ENCODE data around the gene RHOC. TPM values are rescaled to one million over a fixed set of nuclear protein-coding genes. Genes with fewer than 3 reads are reported as not detected.

RHOC gene
- polyA plus RNA-seq, 1 of the 3 experiments (the other 2 are of a cell fraction), result 1,028 TPM

GRCh38 chr1:112720800-112721199 is 13.9 kb upstream of the RHOC start:
- Histone ChIP-seq H3K4me1 (ENCODE audit: control insufficient read depth in 1 of 2, insufficient read depth in 2 of 2, low read depth in 1 of 2, low read length in 1 of 2) (peaks cover 0 to 11% of the 10 kb centered on the region in 2 experiments; a peak in 1 of 4 replicates), H3K36me3 (replicated peaks in 1 of 2; ENCODE audit: control insufficient read depth in 1 of 2, insufficient read depth in 2 of 2, low read length in 1 of 2) (no peaks in the 10 kb centered on the region), H3K4me3 (ENCODE audit: low read depth in 2 of 2, low read length in 1 of 2) (no peak overlapping the region), H3K27ac (ENCODE audit: low read depth in 2 of 2, low read length in 1 of 2) (no peak overlapping the region), H3F3A (replicated peaks; ENCODE audit: insufficient read depth) (peaks cover 8% of the 10 kb centered on the region), H3K9me2 (no peaks in the 10 kb centered on the region), H3K27me3 (ENCODE audit: insufficient read depth) (no peaks in the 10 kb centered on the region), H3K9ac (no peak overlapping the region), H4K20me1 (ENCODE audit: insufficient read depth) (no peaks in the 10 kb centered on the region), H3K4me2 (no peak overlapping the region), H2AFZ (ENCODE audit: low read depth) (no peak overlapping the region), H3K79me2 (ENCODE audit: insufficient read depth) (no peaks in the 10 kb centered on the region), H3K9me3 (no peaks in the 10 kb centered on the region)
- no peak for DNase-seq
- ChIA-PET CTCF (interaction anchor here (0.9 to 11.8 kb wide), 11 partner anchors 8 to 698 kb away, joined by 3 to 754 read pairs (median 5); partner anchors contain the start of gene LRIG2), POLR2A (interaction anchor here (0.6 kb wide), 1 partner anchor 67 kb away, joined by 3 read pairs; no protein-coding TSS in a partner anchor)
- no peak for TF ChIP-seq RAD21 (IDR thresholded peaks at IDR 0.05; ENCODE audit: low read length)
- no peak for TF ChIP-seq TAF1 (IDR thresholded peaks at IDR 0.05; ENCODE audit: borderline replicate concordance, low read depth, low read length)
- no peak for TF ChIP-seq POLR2AphosphoS5 (IDR thresholded peaks at IDR 0.05; ENCODE audit: low read depth, low read length)
- no peak for TF ChIP-seq NFIC (IDR thresholded peaks at IDR 0.05; ENCODE audit: borderline replicate concordance)
- no peak for TF ChIP-seq TEAD4 (IDR thresholded peaks at IDR 0.05; ENCODE audit: borderline replicate concordance, insufficient read depth)
- TF ChIP-seq USF1 (IDR thresholded peaks at IDR 0.05; ENCODE audit: borderline replicate concordance, low read depth), result no peak
- no peak for TF ChIP-seq GABPA (IDR thresholded peaks at IDR 0.05; ENCODE audit: low read depth)
- no peak for TF ChIP-seq RCOR1 (IDR thresholded peaks at IDR 0.05; ENCODE audit: low read length)
- TF ChIP-seq MXI1 (IDR thresholded peaks at IDR 0.05; ENCODE audit: low read depth, low read length), result no peak
- TF ChIP-seq, protein P1, sequence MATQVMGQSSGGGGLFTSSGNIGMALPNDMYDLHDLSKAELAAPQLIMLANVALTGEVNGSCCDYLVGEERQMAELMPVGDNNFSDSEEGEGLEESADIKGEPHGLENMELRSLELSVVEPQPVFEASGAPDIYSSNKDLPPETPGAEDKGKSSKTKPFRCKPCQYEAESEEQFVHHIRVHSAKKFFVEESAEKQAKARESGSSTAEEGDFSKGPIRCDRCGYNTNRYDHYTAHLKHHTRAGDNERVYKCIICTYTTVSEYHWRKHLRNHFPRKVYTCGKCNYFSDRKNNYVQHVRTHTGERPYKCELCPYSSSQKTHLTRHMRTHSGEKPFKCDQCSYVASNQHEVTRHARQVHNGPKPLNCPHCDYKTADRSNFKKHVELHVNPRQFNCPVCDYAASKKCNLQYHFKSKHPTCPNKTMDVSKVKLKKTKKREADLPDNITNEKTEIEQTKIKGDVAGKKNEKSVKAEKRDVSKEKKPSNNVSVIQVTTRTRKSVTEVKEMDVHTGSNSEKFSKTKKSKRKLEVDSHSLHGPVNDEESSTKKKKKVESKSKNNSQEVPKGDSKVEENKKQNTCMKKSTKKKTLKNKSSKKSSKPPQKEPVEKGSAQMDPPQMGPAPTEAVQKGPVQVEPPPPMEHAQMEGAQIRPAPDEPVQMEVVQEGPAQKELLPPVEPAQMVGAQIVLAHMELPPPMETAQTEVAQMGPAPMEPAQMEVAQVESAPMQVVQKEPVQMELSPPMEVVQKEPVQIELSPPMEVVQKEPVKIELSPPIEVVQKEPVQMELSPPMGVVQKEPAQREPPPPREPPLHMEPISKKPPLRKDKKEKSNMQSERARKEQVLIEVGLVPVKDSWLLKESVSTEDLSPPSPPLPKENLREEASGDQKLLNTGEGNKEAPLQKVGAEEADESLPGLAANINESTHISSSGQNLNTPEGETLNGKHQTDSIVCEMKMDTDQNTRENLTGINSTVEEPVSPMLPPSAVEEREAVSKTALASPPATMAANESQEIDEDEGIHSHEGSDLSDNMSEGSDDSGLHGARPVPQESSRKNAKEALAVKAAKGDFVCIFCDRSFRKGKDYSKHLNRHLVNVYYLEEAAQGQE (IDR thresholded peaks at IDR 0.05; ENCODE audit: low read depth, low read length), result no peak
- no peak for TF ChIP-seq YY1 (IDR thresholded peaks at IDR 0.05; ENCODE audit: low read depth)
- 44% methylated on average over 3 of the region's 3 CpGs for WGBS (ENCODE audit: low lambda C conversion rate)

GRCh38 chr1:112719706-112720105 is 12.8 kb upstream of the RHOC start:
- Histone ChIP-seq H3K9me2 (no peaks in the 10 kb centered on the region), H3K4me1 (ENCODE audit: control insufficient read depth in 1 of 2, insufficient read depth in 2 of 2, low read depth in 1 of 2, low read length in 1 of 2) (peaks cover 0 to 15% of the 10 kb centered on the region in 2 experiments; a peak in 1 of 4 replicates), H3K9ac (no peak overlapping the region), H3K27ac (ENCODE audit: low read depth in 2 of 2, low read length in 1 of 2) (no peak overlapping the region), H3F3A (replicated peaks; ENCODE audit: insufficient read depth) (peaks cover 9% of the 10 kb centered on the region), H3K9me3 (no peaks in the 10 kb centered on the region), H3K4me2 (no peak overlapping the region), H3K4me3 (ENCODE audit: low read depth in 2 of 2, low read length in 1 of 2) (no peak overlapping the region), H3K79me2 (ENCODE audit: insufficient read depth) (no peaks in the 10 kb centered on the region), H3K36me3 (replicated peaks in 1 of 2; ENCODE audit: control insufficient read depth in 1 of 2, insufficient read depth in 2 of 2, low read length in 1 of 2) (no peaks in the 10 kb centered on the region), H2AFZ (ENCODE audit: low read depth) (no peak overlapping the region), H4K20me1 (ENCODE audit: insufficient read depth) (no peaks in the 10 kb centered on the region), H3K27me3 (ENCODE audit: insufficient read depth) (no peaks in the 10 kb centered on the region)
- no peak for DNase-seq
- ChIA-PET CTCF (interaction anchor here (0.7 to 11.8 kb wide), 20 partner anchors 11 to 353 kb away, joined by 3 to 754 read pairs (median 4); partner anchors contain the start of genes LRIG2 and RHOC), POLR2A (interaction anchor here (0.6 kb wide), 1 partner anchor 10 kb away, joined by 3 read pairs; no protein-coding TSS in a partner anchor)
- WGBS (ENCODE audit: low lambda C conversion rate), result 76% methylated on average over 2 of the region's 2 CpGs
- no peak for TF ChIP-seq ELF1 (IDR thresholded peaks at IDR 0.05)
- no peak for TF ChIP-seq EP300 (IDR thresholded peaks at IDR 0.05; ENCODE audit: borderline replicate concordance in 1 of 2, low read depth in 1 of 2, low read length in 1 of 2)
- no peak for TF ChIP-seq CHD2 (IDR thresholded peaks at IDR 0.05; ENCODE audit: low read length, partially characterized antibody)
- TF ChIP-seq MXI1 (IDR thresholded peaks at IDR 0.05; ENCODE audit: low read depth, low read length), result no peak
- no peak for TF ChIP-seq ZBTB33 (IDR thresholded peaks at IDR 0.05; ENCODE audit: borderline replicate concordance, low read depth)
- TF ChIP-seq NRF1 (IDR thresholded peaks at IDR 0.05; ENCODE audit: low read depth, low read length), result no peak
- TF ChIP-seq, protein P1 (IDR thresholded peaks at IDR 0.05; ENCODE audit: low read depth, low read length), result no peak
- TF ChIP-seq MAX (IDR thresholded peaks at IDR 0.05; ENCODE audit: low read depth), result no peak
- no peak for TF ChIP-seq POLR2AphosphoS5 (IDR thresholded peaks at IDR 0.05; ENCODE audit: low read depth, low read length)

Measured in SK-N-SH (cell line).